Left lobe of liver (tissue), 2 donors: ENCODE results near the gene DHX40. TPM values are rescaled to one million over a fixed set of nuclear protein-coding genes. Genes with fewer than 3 reads are reported as not detected.
"Not testable (repeated sequence)": the region's sequence is repeated elsewhere in the genome, so short reads cannot be mapped to it uniquely, and the experiment has no call there.

ENCODE experiments used
- ATAC-seq: fragments of 200-7000 bp; cut with Tn5 transposase; one replicate; pipeline ENCODE4 v1.9.1; 2020; ENCODE audit warnings: mild to moderate bottlenecking, moderate library complexity
- DNase-seq: peaks from one replicate; pipeline ENCODE4 v3.0.0-alpha.2; 2020; ENCODE audit warnings: low spot score
- total RNA-seq: library from RNA; stranded (reverse); gene quantifications from one replicate; pipeline ENCODE4 v1.2.1, GENCODE V29; 2021
- donor health status: DM: no; HTN: no; CAD: no; lungs with moderate emphysema.
- donor health status: DM: no; HTN: yes; CAD: no.

Gene DHX40
- total RNA-seq = 8.5 TPM

- DNase-seq (peak; percentile 91), ATAC-seq (peak; percentile 97)
Measured at GRCh38 chr17:59565171-59565958, at the start of gene DHX40. DHX40 (plus strand) TSS chr17:59565610; CDS start chr17:59565672, 62 bp downstream.

- DNase-seq = no peak
- ATAC-seq = no peak
Measured at GRCh38 chr17:59516451-59516850, 49.0 kb upstream of the DHX40 start.

DNA sequence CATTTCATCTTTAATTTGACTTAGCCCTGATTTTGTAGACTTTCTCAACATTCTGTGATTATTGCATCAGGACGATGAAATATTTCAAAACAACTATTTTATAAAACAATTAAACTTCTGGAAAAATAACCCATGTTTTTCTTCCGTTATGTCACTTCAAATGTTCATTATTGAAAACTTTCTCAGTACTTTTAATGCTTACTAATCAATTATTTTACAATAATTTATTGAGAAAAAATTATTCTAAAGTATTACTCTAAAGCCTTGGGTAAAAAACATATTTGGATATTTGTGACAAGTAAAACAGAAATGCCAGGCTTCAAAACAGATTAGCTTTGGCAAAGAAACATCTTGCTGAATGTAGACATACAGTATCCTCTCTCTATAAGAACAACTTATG lies 46.3 kb upstream of the DHX40 start:
- DNase-seq = no peak
- ATAC-seq = no peak

DNA sequence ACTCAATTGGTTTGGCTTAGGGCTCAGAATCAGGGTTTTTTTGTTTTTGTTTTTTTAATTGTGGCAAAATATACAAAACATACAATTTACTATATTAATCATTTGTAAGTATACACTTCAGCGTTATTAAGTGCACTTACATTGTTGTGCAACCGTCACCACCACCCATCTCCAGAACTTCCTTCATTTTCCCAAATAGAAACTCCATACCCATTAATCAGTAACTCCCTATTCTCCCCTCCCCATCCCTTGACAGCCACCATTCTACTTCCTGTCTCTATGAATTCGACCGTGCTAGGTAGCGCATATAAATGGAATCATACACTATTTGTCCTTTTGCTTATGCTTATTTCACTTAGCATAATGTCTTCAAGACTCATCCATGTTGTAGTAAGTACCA lies 45.2 kb upstream of the DHX40 start:
- DNase-seq = no peak
- ATAC-seq = no peak

DNA sequence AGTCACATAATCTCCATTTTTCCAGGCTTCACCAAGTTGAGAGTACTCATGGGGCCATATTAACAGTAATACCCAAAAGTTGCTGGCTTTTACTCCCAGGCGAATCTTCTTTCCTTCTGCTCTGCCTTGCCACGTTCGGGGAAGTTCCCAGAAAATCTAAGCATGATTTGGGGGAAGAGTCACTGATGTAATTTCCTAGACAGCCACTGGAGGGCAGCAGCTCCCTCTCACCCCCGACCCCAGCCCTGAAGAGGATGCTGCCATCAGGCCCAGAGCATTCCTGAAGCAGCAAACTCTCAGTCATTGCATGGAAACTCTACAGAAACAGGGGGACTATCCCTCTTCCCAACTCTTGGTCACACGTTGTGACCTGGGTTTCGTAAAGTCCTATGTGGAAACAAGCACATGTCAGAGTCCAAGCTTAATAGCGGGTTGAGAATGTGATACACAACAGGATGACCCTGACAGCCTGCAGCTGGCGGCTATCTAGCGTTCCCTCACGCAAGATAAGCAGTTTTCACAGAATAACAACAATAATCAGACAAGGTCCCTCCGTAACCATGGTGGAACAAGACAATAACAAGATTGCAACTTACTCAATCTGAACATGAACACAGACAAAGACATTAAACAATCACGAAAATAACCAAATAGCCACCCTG lies 43.8 kb upstream of the DHX40 start:
- ATAC-seq (peak; percentile 98), DNase-seq (peak; percentile 70)

GRCh38 chr17:59524930-59525329 lies 40.5 kb upstream of the DHX40 start:
- ATAC-seq, DNase-seq: not testable (repeated sequence)

- ATAC-seq = no peak
- no peak for DNase-seq
Measured at GRCh38 chr17:59525668-59526067, 39.7 kb upstream of the DHX40 start.

- DNase-seq = no peak
Measured at GRCh38 chr17:59526451-59526850, 39.0 kb upstream of the DHX40 start.

DNA sequence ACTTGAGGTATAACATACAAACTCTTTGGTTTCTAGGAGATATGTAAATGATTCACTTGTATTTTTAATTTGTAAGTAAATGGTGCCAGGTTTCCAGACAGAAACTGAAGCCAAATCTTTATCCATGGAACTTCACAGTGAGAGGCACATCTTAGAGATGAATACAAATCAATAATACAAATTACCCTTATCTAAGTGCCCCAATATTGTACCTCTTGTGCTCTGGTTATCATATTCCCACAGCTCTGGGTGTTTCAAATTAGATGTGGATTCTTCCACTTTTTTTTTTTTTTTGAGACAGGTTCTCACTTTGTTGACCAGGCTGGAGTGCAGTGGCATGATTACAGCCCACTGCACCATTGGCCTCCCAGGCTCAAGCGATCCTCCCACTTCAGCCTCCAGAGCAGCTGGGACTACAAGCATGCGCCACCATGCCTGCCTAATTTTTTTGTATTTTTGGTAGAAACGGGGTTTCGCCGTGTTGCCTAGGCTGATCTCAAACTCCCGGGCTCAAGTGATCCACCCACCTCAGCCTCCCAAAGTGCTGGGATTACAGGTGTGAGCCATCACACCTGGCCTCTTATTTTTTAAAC lies 38.0 kb upstream of the DHX40 start:
- no peak for DNase-seq
- ATAC-seq = no peak

More at GRCh38 chr17:59526451-59526850, 39.0 kb upstream of the DHX40 start:
- no peak for ATAC-seq

- ATAC-seq (no peak), DNase-seq (no peak)
Measured at GRCh38 chr17:59527931-59528330, 37.5 kb upstream of the DHX40 start.

DNA sequence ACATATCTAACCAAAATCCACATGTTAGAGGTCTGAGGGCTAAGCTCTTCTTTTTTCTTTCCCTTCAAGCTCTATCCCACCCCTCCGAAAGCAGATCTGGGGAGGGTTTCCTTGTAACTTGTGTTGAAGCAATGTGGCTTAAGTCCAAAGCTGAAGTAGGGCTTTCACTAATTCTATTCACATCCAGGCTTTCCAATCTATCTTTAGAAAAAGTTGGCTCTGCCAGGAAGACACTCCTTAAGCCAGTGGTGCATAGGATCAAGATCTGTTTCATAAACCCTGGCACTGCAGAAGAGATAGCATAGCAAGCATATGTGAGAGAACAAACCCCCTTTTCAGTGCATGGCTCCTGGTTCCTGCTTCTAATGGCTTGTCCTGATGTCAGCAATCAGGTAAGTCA lies 34.9 kb upstream of the DHX40 start:
- ATAC-seq (no peak), DNase-seq (no peak)

DNA sequence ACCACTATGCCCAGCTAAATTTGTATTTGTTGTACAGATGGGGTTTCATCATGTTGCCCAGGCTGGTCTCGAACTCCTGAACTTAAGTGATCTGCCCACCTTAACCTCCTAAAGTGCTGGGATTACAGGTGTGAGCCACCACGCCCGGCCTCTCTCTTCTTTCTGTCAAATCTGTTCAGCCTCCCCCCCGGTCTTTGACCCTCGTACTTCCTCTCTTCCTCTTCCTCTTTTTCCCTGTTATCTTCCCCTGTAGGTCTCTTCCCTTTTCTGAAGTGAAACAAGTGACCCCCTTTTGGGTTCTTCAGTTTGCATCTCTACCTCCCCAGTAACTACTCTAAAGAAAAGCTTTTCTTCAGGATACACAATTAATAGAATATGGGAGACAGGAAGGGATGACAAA lies 31.7 kb upstream of the DHX40 start:
- ATAC-seq (no peak), DNase-seq (no peak)

DNA sequence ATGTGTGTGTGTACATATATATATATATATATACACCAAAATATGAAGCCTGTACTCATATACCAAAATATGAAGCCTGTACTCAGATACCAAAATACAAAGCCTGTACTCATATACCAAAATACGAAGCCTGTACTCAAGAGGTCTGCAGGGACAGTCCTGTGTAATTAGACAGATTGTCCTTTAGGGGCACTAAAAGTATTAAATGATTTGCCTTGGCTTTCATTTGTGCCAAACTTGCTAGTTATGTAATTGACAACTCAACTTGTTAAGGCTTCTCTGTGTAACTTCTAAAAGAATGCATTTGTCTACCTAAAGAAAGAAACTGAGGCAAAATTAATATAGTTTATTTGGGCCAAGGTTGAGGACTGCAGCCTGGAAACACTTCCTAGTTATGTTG lies 30.8 kb upstream of the DHX40 start:
- peak; percentile 72 for ATAC-seq

DNA sequence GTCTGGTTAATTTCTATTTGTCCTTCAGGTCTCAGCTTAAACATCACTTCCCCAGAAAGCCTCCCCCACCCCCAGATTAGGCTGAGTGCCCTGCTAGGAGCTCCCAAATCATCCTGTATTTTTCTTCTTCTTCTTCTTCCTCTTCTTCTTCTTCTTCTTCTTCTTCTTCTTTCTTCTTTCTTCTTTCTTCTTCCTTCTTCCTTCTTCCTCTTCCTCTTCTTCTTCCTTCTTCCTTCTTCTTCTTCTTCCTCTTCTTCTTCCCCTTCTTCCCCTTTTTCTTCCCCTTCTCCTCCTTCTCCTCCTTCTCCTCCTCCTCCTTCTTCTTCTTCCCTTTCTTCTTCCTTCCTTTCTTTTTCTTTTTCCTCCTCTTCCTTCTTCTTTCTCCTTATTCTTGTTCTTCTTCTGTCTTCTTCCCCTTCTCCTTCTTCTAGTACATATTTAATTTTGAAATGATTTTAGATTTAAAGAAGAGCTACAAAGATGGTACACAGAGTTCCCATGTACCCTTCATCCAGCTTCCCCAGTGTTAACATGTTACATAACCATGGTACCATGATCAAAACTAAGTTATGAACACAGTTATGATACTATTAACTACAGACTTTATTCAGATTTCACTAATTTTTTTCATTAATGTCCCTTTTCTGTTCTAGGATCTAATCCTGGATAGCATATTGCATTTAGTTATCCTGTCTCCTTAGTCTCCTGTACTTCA lies 27.1 kb upstream of the DHX40 start:
- DNase-seq (no peak), ATAC-seq (no peak)

More for the DNA sequence above, 30.8 kb upstream of the DHX40 start:
- DNase-seq = no peak

GRCh38 chr17:59542960-59543635 lies 22.3 kb upstream of the DHX40 start:
- no peak for ATAC-seq
- no peak for DNase-seq

GRCh38 chr17:59545942-59546341 lies 19.5 kb upstream of the DHX40 start:
- DNase-seq (no peak), ATAC-seq (no peak)

DNA sequence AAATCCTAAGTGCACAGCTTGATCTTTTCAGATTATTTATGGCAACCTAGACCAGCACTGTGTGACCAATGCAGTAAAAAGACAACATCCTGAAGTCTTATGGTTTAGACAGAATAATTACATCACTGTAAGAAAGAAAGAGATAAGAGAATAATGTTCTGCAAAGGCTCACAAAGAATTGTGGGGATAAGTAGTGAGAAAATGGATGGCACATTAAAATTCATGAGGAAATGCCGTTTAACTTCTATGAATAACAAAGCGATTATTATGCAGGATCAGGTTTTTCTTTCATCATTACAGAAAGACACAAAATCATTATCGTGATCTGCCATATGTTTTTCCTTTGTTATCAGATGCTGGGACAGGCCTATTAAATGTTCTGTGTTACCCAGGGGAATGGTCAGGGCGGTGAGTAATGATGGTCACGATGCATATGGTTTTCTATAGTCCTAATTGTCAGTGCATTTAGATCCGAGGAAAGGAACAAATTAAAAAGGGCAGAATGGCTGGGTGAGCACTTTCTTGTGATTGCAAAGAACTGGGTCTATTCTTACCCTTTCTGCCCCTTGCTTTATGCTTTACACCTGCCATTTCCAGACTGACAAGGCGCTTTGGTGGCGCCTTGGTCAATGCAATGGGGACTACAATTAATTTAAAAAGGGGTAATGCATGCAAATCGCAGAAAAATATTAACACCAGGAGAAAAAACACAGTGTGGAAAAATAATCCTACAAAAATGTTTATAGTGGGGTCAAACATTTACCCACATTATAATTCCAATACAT lies 18.1 kb upstream of the DHX40 start:
- DNase-seq (no peak), ATAC-seq (no peak)

GRCh38 chr17:59548985-59549384 lies 16.4 kb upstream of the DHX40 start:
- not testable (repeated sequence) for ATAC-seq, DNase-seq

- no peak for ATAC-seq
- no peak for DNase-seq
Measured at GRCh38 chr17:59550703-59551102, 14.7 kb upstream of the DHX40 start.

DNA sequence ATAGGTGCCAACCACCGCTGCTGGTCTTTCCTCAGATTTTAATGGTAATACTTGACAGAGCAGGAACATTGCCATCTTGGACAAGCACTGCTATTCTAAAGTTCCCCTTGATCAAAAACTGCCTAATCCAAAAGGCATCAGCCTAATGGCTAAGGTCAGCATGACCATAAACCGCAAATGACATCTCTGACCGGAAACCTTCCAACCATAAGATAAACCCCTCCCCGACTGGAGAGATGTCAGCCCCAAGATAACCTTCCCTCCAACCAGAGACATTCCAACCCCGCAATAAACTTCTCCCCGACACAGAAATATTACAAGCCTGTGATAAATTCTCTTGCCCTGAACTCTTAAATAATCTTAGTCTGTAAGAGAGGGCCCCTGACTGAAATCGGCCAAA lies 7.4 kb upstream of the DHX40 start:
- DNase-seq (no peak), ATAC-seq (no peak)
